GM12872 (cell line): ENCODE data around the gene MMP25.

Experiments
- CTCF ChIP-seq: IDR thresholded peaks from 3 replicates; pipeline ENCODE4 v1.5.1; 2011; ENCODE audit warnings: low read depth, mild to moderate bottlenecking, low read length, moderate library complexity; ENCODE audit not compliant: insufficient read depth

MMP25 gene

GRCh38 chr16:3091551-3091950 lies 45.2 kb downstream of the MMP25 start:
- no peak for TF ChIP-seq CTCF

DNA sequence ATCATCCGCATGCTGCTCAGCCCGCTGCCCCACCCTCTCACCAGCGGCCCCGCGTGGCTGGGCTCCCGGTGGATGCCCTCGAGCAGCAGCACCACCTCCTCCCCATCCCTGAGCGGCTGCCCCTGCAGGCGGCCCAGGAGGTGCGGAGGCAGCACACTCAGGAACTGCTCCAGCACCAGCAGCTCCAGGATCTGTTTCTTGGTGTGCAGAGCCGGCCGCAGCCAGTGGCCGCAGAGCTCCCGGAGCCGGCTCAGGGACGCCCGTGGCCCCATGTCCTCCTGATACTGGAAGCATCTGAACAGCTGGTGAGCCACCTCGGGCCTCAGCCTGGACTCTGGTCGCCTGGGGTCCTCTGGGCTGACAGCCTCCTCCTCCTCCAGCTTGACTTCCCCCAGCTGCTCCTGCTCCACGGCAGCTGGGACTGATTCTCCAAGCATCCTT lies 46.2 kb downstream of the MMP25 start:
- TF ChIP-seq CTCF, result no peak

DNA sequence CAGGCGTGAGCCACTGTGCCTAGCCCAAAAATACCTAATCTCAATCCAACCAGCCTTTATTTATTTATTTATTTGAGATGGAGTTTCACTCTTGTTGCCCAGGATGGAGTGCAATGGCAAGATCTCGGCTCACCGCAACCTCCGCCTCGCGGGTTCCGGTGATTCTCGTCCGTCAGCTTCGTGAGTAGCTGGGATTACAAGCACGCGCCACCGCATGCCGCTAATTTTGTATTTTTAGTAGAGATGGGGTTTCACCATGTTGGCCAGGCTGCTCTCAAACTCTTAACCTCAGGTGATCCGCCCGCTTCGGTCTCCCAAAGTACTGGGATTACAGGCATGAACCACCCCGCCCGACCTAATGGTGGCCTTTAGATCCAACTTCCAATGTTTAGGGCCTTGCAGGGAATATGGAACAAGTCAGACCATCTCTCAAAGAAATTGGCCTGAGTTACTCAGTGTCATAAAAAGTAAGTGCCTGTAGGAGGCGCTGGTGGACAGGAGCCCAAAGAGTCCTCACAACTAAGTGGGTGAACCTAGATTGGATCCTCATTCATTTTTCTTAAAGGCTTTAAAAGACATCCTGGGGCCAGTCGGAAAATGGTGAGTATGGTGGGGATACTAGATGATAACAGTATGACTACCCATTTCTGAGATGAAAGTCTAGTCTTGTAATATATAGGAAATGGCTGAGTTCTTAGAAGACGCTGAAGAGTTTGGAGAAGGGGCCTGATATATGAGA lies 48.1 kb downstream of the MMP25 start:
- TF ChIP-seq CTCF, result peak; percentile 85

DNA sequence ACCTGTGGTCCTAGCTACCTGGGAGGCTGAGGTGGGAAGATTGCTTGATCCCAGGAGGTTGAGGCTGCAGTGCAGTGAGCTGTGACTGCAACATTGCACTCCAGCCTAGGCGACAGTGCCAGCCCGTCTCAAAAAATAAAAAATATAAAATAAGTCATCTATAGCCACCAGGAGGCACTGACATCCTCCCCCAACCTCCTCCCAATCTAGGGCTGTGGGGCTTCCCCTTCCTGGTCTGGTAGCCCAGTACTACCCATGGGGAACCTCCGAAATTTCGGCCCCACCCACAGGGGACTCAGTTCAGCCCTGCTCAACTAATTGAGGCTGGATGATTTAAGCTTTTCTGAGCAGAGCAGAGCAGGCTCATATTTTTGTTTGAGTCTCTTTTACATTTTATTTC lies 49.5 kb downstream of the MMP25 start:
- TF ChIP-seq CTCF, result peak; percentile 58

GRCh38 chr16:3096362-3096761 lies 50.0 kb downstream of the MMP25 start:
- no peak for TF ChIP-seq CTCF

DNA sequence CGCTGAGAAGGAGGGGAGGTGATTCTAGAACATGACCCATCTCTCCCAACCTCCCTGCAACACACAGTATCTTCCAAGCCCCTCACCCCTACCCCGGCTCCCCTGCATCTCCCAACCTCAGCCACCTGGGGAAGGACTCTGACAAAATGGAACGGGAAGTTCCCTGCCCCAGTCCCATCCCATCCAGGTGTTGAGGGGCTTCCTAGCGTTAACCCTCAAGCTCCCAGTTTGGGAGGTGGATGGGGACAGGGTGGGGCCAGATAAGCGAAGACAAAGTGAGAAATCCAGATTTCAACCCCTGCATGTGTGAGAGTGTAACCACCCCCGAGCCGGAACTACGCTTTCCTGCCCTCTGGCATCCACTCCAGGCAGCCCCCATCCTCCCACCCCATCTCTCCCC lies 50.9 kb downstream of the MMP25 start:
- TF ChIP-seq CTCF, result no peak

- TF ChIP-seq CTCF, result no peak
Measured at GRCh38 chr16:3098459-3099394, 52.4 kb downstream of the MMP25 start, which contains the start of gene ZSCAN10. TSS of gene ZSCAN10 (minus strand) at chr16:3099294. CDS start at chr16:3092937, 6,357 bp downstream.
